NT2/D1 (cell line): ENCODE data around the gene SLC15A2.

Source experiments
- YY1 ChIP-seq: IDR thresholded peaks from 2 replicates; pipeline ENCODE4 v1.6.1; 2011; ENCODE audit not compliant: insufficient read length, insufficient read depth
- ZNF274 ChIP-seq: IDR thresholded peaks from 2 replicates; pipeline ENCODE4 v1.6.1; 2011; ENCODE audit warnings: mild to moderate bottlenecking, low read depth, low read length

GRCh38 chr3:121926380-121926779 is 32.2 kb downstream of the SLC15A2 start:
- TF ChIP-seq YY1 = no peak
- no peak for TF ChIP-seq ZNF274
